A549 (cell line): Measurements from ENCODE around the gene PPIF. TPM values are rescaled to one million over a fixed set of nuclear protein-coding genes. Genes with fewer than 3 reads are reported as not detected.

Experiments used
- ATAC-seq, 2 experiments: fragments of 200-7000 bp in 1 of 2; fragments of >200 bp in 1 of 2; cut with Nextera tagmentation in 1 of 2; cut with Tn5 transposase in 1 of 2; 3 replicates each; pipeline versions ENCODE4 v1.8.0 to v1.9.1; 2018 to 2020; ENCODE audit warnings: mild to moderate bottlenecking in 1 of 2, moderate library complexity in 1 of 2
- CTCF ChIA-PET: fragments of 300-600 bp; sonication (Branson Sonifier 250); formaldehyde crosslinking; extraction: SDS; loops from one replicate; lab custom pipeline; 2021; ENCODE audit warnings: antibody characterized with exemption, inconsistent platforms; lab: Yijun Ruan, JAX
- POLR2A ChIA-PET: fragments of 350-600 bp; formaldehyde crosslinking; extraction: SDS; loops from one replicate; lab custom pipeline; 2021; ENCODE audit warnings: antibody characterized with exemption, inconsistent platforms; lab: Yijun Ruan, JAX
- DNase-seq, 2 experiments: peaks; one replicate each; pipeline versions ENCODE4 v3.0.0 to v3.0.0-alpha.2; 2011 to 2016; ENCODE audit warnings: low read depth in 1 of 2, low spot score in 1 of 2
- FAIRE-seq: peaks from 2 replicates; lab custom pipeline; 2011; peaks lifted over from hg19 to GRCh38; lab: Jason Lieb, UNC
- H3K27ac ChIP-seq, 2 experiments: fragments of >200 bp; sonication (Bioruptor Twin); formaldehyde crosslinking; 3 replicates each; pipeline ENCODE4 v1.5.1; 2016 to 2017
- H3K4me1 ChIP-seq: fragments of >200 bp; sonication (Bioruptor Twin); formaldehyde crosslinking; 3 replicates; pipeline ENCODE4 v1.6.1; 2016
- H3K4me2 ChIP-seq: fragments of >200 bp; sonication (Bioruptor Twin); formaldehyde crosslinking; 3 replicates; pipeline ENCODE4 v1.6.1; 2016
- H3K4me3 ChIP-seq: fragments of >200 bp; sonication (Bioruptor Twin); formaldehyde crosslinking; 3 replicates; pipeline ENCODE4 v1.5.1; 2016
- H3K9me3 ChIP-seq: fragments of >200 bp; sonication (Bioruptor Twin); formaldehyde crosslinking; 3 replicates; pipeline ENCODE4 v1.6.1; 2016
- CBX2 ChIP-seq: fragments of 200-600 bp; sonication (generic); IDR thresholded peaks from 2 replicates; pipeline ENCODE4 v1.6.1; 2016; ENCODE audit warnings: low read depth, mild to moderate bottlenecking, borderline replicate concordance
- CBX8 ChIP-seq: fragments of 200-600 bp; sonication (generic); IDR thresholded peaks from 2 replicates; pipeline ENCODE4 v1.6.1; 2016
- CEBPB ChIP-seq, 2 experiments: fragments of >200 bp in 1 of 2; sonication (Bioruptor Twin) in 1 of 2; formaldehyde crosslinking in 1 of 2; IDR thresholded peaks; 2 replicates each; pipeline ENCODE4 v1.6.1; 2012 to 2016
- CHD4 ChIP-seq: fragments of 200-600 bp; sonication (generic); IDR thresholded peaks from 2 replicates; pipeline ENCODE4 v1.6.1; 2016; ENCODE audit warnings: antibody characterized with exemption, mild to moderate bottlenecking, borderline replicate concordance
- EHF ChIP-seq: fragments of 250-450 bp; sonication (Bioruptor Pico); IDR thresholded peaks from 2 replicates; pipeline ENCODE4 v1.5.0; 2020; ENCODE audit warnings: mild to moderate bottlenecking
- EHMT2 ChIP-seq: fragments of 200-600 bp; sonication (generic); IDR thresholded peaks from 2 replicates; pipeline ENCODE4 v1.6.1; 2016; ENCODE audit warnings: antibody characterized with exemption, low read depth, mild to moderate bottlenecking, moderate library complexity
- FOSB ChIP-seq: fragments of 250-450 bp; sonication (Bioruptor Pico); IDR thresholded peaks from 2 replicates; pipeline ENCODE4 v1.5.0; 2020; ENCODE audit warnings: mild to moderate bottlenecking, moderate library complexity
- FOSL2 ChIP-seq, 2 experiments: fragments of 450-650 bp in 1 of 2; fragments of >200 bp in 1 of 2; sonication (Bioruptor Twin) in 1 of 2; formaldehyde crosslinking; IDR thresholded peaks; 2 replicates each; pipeline versions ENCODE4 v1.5.0 to v1.6.1; 2016 to 2020; ENCODE audit warnings: mild to moderate bottlenecking in 1 of 2, moderate library complexity in 1 of 2
- FOXS1 ChIP-seq: fragments of 250-450 bp; sonication (Bioruptor Pico); IDR thresholded peaks from 2 replicates; pipeline ENCODE4 v1.5.0; 2020; ENCODE audit warnings: mild to moderate bottlenecking, moderate library complexity
- HEYL ChIP-seq: fragments of 250-450 bp; sonication (Bioruptor Pico); IDR thresholded peaks from 2 replicates; pipeline ENCODE4 v1.8.0; 2021; ENCODE audit warnings: mild to moderate bottlenecking, moderate library complexity
- HOXB13 ChIP-seq: fragments of 250-450 bp; sonication (Bioruptor Pico); IDR thresholded peaks from 2 replicates; pipeline ENCODE4 v1.5.0; 2020; ENCODE audit warnings: low read depth, mild to moderate bottlenecking, moderate library complexity
- HOXB5 ChIP-seq: fragments of 250-450 bp; sonication (Bioruptor Pico); IDR thresholded peaks from 2 replicates; pipeline ENCODE4 v1.5.0; 2020; ENCODE audit warnings: mild to moderate bottlenecking, moderate library complexity
- KDM1A ChIP-seq: fragments of 200-600 bp; sonication (generic); IDR thresholded peaks from 2 replicates; pipeline ENCODE4 v1.6.1; 2016; ENCODE audit warnings: low read depth, mild to moderate bottlenecking
- KDM5A ChIP-seq: fragments of 200-600 bp; sonication (generic); IDR thresholded peaks from 2 replicates; pipeline ENCODE4 v1.6.1; 2016; ENCODE audit warnings: antibody characterized with exemption, mild to moderate bottlenecking
- MAFK ChIP-seq: fragments of 450-650 bp; IDR thresholded peaks from 2 replicates; pipeline ENCODE4 v1.6.1; 2014; ENCODE audit not compliant: partially characterized antibody
- MYC ChIP-seq: IDR thresholded peaks from 2 replicates; pipeline ENCODE4 v1.6.1; 2012; ENCODE audit warnings: mild to moderate bottlenecking, inconsistent platforms, low read length, improper control_type of control experiment, borderline replicate concordance
- NR3C1 ChIP-seq: fragments of >200 bp; sonication (Bioruptor Twin); formaldehyde crosslinking; IDR thresholded peaks from 3 replicates; pipeline ENCODE4 v1.6.1; 2017
- PHF8 ChIP-seq: fragments of 200-600 bp; sonication (generic); IDR thresholded peaks from 2 replicates; pipeline ENCODE4 v1.6.1; 2016; ENCODE audit warnings: low read depth, mild to moderate bottlenecking, antibody characterized with exemption, moderate library complexity, borderline replicate concordance
- POLR2A ChIP-seq: IDR thresholded peaks from 2 replicates; pipeline ENCODE4 v1.6.1; 2012; ENCODE audit warnings: mild to moderate bottlenecking, low read length
- POLR2AphosphoS2 ChIP-seq: conservative IDR thresholded peaks from 2 replicates; pipeline ENCODE4 v1.6.1; 2012; ENCODE audit warnings: low read length, improper control_type of control experiment, inconsistent platforms
- RAD21 ChIP-seq, 2 experiments: fragments of >200 bp in 1 of 2; sonication (Bioruptor Twin) in 1 of 2; formaldehyde crosslinking in 1 of 2; IDR thresholded peaks in 1 of 2; conservative IDR thresholded peaks in 1 of 2; 2 replicates in 1 of 2; 3 replicates in 1 of 2; pipeline ENCODE4 v1.6.1; 2012 to 2018; ENCODE audit warnings: inconsistent platforms in 1 of 2
- RCOR1 ChIP-seq: fragments of 150-350 bp; IDR thresholded peaks from 2 replicates; pipeline ENCODE4 v1.6.1; 2014; ENCODE audit warnings: antibody characterized with exemption, low read length, low read depth
- TFCP2L1 ChIP-seq: fragments of 250-450 bp; sonication (Bioruptor Pico); IDR thresholded peaks from 2 replicates; pipeline ENCODE4 v1.5.0; 2021; ENCODE audit warnings: mild to moderate bottlenecking
- TP53 ChIP-seq: fragments of 250-450 bp; sonication (Bioruptor Pico); IDR thresholded peaks from 2 replicates; pipeline ENCODE4 v1.5.0; 2021; ENCODE audit warnings: mild to moderate bottlenecking, moderate library complexity
- ZSCAN20 ChIP-seq: fragments of 250-450 bp; sonication (Bioruptor Pico); IDR thresholded peaks from 2 replicates; pipeline ENCODE4 v1.8.0; 2022; ENCODE audit warnings: mild to moderate bottlenecking, moderate library complexity
- WGBS: methylation state at CpG from one replicate; pipeline ENCODE4 v1.1.6; 2017; ENCODE audit errors: missing lambda C conversion rate; 5-methylcytosine and 5-hydroxymethylcytosine counted together
- polyA plus RNA-seq, 4 experiments: library from polyadenylated mRNA; depleted of rRNA in 3 of 4; stranded (reverse); fragments of >200 nt; fragmentation: RNase III in 1 of 4; extraction: RNeasy Plus Mini Kit Qiagen cat#74134 plus additional on column Dnase treatment in 1 of 4; gene quantifications; 2 replicates in 3 of 4; 3 replicates in 1 of 4; pipeline ENCODE4 v1.2.3, GENCODE V29; 2011 to 2017
- TF ChIP-seq, protein P1 (sequence below): fragments of >200 bp; sonication (Bioruptor Twin); formaldehyde crosslinking; IDR thresholded peaks from 2 replicates; pipeline ENCODE4 v1.6.1; 2016
- TF ChIP-seq, protein P2 (sequence below): IDR thresholded peaks from 2 replicates; pipeline ENCODE4 v1.6.1; 2012
- TF ChIP-seq, protein P3 (sequence below): fragments of 150-350 bp; IDR thresholded peaks from 2 replicates; pipeline ENCODE4 v1.6.1; 2014; ENCODE audit warnings: low read depth, mild to moderate bottlenecking, low read length
- TF ChIP-seq, protein P4 (sequence below): IDR thresholded peaks from 2 replicates; pipeline ENCODE4 v1.6.1; 2012; ENCODE audit warnings: low read depth, borderline replicate concordance
- TF ChIP-seq, protein P5 (sequence below): IDR thresholded peaks from 2 replicates; pipeline ENCODE4 v1.6.1; 2012

PPIF gene
- polyA plus RNA-seq, 2 of the 4 experiments (the other 2 are of a cell fraction) = 44.8 to 75.0 TPM

DNA sequence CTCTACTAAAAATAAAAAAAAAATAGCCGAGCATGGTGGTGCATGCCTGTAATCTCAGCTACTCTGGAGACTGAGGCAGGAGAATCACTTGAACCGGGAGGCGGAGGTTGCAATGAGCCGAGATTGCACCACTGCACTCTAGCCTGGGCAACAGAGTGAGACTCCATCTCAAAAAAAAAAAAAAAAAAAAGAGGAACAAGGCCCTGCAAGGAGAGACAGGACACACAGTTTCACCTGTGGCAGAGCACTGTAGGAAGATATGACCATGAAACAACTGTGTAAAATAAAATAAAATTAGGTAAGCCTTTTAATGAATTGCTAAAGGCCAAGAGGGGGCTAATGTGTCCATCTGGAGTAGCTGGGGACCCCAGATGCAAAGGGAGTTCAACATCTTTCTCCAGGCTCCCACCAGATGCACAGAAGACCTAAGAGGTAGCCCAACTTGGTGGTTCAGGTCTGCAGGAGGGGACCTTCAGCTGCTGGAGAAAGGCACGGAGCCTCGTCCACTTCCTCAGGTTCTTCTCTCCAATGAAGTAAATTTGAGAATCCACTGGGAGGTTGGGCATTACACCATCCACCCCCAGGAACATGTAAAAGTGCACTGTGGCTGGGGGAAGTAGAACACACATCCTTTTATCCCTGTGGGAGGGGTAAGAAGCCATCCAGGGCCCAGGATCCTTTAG lies 12.7 kb downstream of the PPIF start:
- FAIRE-seq (no peak), ATAC-seq (no peak), DNase-seq (no peak)
- no peak overlapping the region for H3K4me2 ChIP-seq
- H3K4me3 ChIP-seq = no peak overlapping the region
- POLR2A ChIA-PET = interaction anchor here (0.6 kb wide), 1 partner anchor 87 kb away, joined by 10 read pairs; no protein-coding TSS in a partner anchor
- no peaks in the 10 kb centered on the region for H3K4me1 ChIP-seq
- TF ChIP-seq EHMT2 (no peak), FOXS1 (CRISPR knock-in tag) (no peak), KDM1A (no peak), TFCP2L1 (CRISPR knock-in tag) (no peak), PHF8 (no peak), CBX8 (no peak), CEBPB (IDR thresholded peaks at IDR 0.05) (no peak), CHD4 (no peak), POLR2A (no peak), MYC (no peak), MAFK (no peak), HOXB5 (CRISPR knock-in tag) (no peak), ZSCAN20 (CRISPR knock-in tag) (no peak), TP53 (no peak), EHF (CRISPR knock-in tag) (no peak), NR3C1 (no peak)
- TF ChIP-seq, protein P1, sequence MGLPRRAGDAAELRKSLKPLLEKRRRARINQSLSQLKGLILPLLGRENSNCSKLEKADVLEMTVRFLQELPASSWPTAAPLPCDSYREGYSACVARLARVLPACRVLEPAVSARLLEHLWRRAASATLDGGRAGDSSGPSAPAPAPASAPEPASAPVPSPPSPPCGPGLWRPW = no peak
- TF ChIP-seq, protein P2, sequence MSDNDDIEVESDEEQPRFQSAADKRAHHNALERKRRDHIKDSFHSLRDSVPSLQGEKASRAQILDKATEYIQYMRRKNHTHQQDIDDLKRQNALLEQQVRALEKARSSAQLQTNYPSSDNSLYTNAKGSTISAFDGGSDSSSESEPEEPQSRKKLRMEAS = no peak
- TF ChIP-seq, protein P3, sequence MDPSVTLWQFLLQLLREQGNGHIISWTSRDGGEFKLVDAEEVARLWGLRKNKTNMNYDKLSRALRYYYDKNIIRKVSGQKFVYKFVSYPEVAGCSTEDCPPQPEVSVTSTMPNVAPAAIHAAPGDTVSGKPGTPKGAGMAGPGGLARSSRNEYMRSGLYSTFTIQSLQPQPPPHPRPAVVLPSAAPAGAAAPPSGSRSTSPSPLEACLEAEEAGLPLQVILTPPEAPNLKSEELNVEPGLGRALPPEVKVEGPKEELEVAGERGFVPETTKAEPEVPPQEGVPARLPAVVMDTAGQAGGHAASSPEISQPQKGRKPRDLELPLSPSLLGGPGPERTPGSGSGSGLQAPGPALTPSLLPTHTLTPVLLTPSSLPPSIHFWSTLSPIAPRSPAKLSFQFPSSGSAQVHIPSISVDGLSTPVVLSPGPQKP = no peak
- H3K9me3 ChIP-seq = no peaks in the 10 kb centered on the region
- WGBS = 92% methylated on average over 6 of the region's 6 CpGs
- CTCF ChIA-PET = interaction anchor here (0.6 to 4.9 kb wide), 5 partner anchors 11 to 164 kb away, joined by 3 to 27 read pairs (median 5); no protein-coding TSS in a partner anchor
- no peak overlapping the region for H3K27ac ChIP-seq

- WGBS = 83% methylated on average over 5 of the region's 5 CpGs
- ChIA-PET CTCF (interaction anchor here (1.0 to 4.9 kb wide), 3 partner anchors 13 to 107 kb away, joined by 4 to 27 read pairs (median 4); no protein-coding TSS in a partner anchor), POLR2A (no interaction called here)
- no peak overlapping the region for H3K4me2 ChIP-seq
- DNase-seq (no peak), FAIRE-seq (no peak), ATAC-seq (no peak)
- no peak overlapping the region for H3K27ac ChIP-seq
- H3K4me3 ChIP-seq = no peak overlapping the region
- TF ChIP-seq, protein P4, sequence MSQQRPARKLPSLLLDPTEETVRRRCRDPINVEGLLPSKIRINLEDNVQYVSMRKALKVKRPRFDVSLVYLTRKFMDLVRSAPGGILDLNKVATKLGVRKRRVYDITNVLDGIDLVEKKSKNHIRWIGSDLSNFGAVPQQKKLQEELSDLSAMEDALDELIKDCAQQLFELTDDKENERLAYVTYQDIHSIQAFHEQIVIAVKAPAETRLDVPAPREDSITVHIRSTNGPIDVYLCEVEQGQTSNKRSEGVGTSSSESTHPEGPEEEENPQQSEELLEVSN = no peak
- TF ChIP-seq FOSL2 (IDR thresholded peaks at IDR 0.05) = no peak
- TF ChIP-seq FOSL2 (CRISPR knock-in tag; IDR thresholded peaks at IDR 0.05) = no peak
- TF ChIP-seq HEYL (CRISPR knock-in tag) = no peak
- no peak for TF ChIP-seq RAD21 (conservative IDR thresholded peaks at IDR 0.05 in 1 of 2, IDR thresholded peaks at IDR 0.05 in 1 of 2)
- TF ChIP-seq HOXB5 (CRISPR knock-in tag) = no peak
- TF ChIP-seq POLR2A = no peak
- TF ChIP-seq RCOR1 = no peak
- TF ChIP-seq, protein P5, sequence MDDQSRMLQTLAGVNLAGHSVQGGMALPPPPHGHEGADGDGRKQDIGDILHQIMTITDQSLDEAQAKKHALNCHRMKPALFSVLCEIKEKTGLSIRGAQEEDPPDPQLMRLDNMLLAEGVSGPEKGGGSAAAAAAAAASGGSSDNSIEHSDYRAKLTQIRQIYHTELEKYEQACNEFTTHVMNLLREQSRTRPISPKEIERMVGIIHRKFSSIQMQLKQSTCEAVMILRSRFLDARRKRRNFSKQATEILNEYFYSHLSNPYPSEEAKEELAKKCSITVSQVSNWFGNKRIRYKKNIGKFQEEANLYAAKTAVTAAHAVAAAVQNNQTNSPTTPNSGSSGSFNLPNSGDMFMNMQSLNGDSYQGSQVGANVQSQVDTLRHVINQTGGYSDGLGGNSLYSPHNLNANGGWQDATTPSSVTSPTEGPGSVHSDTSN = no peak
- no peak for TF ChIP-seq KDM5A
- TF ChIP-seq POLR2AphosphoS2 = no peak
- no peak for TF ChIP-seq MYC
- no peak for TF ChIP-seq HOXB13 (CRISPR knock-in tag)
- no peak for TF ChIP-seq CBX2
- TF ChIP-seq FOSB (CRISPR knock-in tag) = no peak
- H3K9me3 ChIP-seq = no peaks in the 10 kb centered on the region
- H3K4me1 ChIP-seq = no peaks in the 10 kb centered on the region
Observed at GRCh38 chr10:79360499-79361342, 13.5 kb downstream of the PPIF start.
